Measurements from ENCODE around the gene NABP2.

GRCh38 chr12:56242986-56243385 lies 18.8 kb downstream of the NABP2 start:
- TF ChIP-seq CTCF (IDR thresholded peaks at IDR 0.05): no peak
- no peak for TF ChIP-seq POLR2A (IDR thresholded peaks at IDR 0.05)
